ENCODE data around the gene ARAP3. TPM values are rescaled to one million over a fixed set of nuclear protein-coding genes. Genes with fewer than 3 reads are reported as not detected.

ARAP3 gene
- total RNA-seq, 1 experiment from 2014 or later, result 19.8 TPM

DNA sequence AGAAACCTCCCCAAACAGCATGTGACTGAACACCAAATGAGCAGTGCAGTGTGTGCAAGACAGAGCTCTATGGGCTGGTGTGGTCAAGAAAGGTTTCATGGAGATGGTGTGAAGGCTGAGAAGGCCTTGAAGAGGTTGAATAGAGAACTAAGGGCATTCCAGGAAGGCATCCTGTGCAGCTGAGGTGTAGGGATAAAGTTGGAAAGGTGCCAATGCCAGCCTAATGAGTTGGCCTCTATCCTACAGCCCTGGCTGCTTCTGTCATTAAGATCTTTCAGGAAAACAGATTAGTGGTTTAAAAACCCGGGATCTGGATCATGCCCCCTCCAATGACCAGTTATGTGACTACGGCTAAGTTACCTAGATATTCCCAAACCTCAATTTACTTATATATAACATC, 49.4 kb downstream of the ARAP3 start:
- H3K27me3 Mint-ChIP-seq (ENCODE audit: insufficient read depth, unreplicated experiment), result no peaks in the 10 kb centered on the region
- H3K36me3 Mint-ChIP-seq (ENCODE audit: insufficient read depth, unreplicated experiment), result peaks cover 51% of the 10 kb centered on the region
- H3K4me1 Mint-ChIP-seq (ENCODE audit: insufficient read depth, unreplicated experiment), result peaks cover 25% of the 10 kb centered on the region
- H3K4me3 Mint-ChIP-seq (ENCODE audit: unreplicated experiment), result no peak overlapping the region
- ChIA-PET CTCF (interaction anchor here (0.7 to 11.6 kb wide), 11 partner anchors 10 to 916 kb away, joined by 3 to 213 read pairs (median 6); partner anchors contain the start of gene DIAPH1), POLR2A (interaction anchor here (0.9 to 13.3 kb wide), 5 partner anchors 10 to 35 kb away, joined by 3 to 349 read pairs (median 4); partner anchors contain the start of genes DIAPH1 and FCHSD1)
- no peak overlapping the region for H3K27ac Mint-ChIP-seq (ENCODE audit: low read depth, unreplicated experiment)
- BruUV-seq (replicated peaks), result no TSS peak
- peak; percentile 45 for DNase-seq (ENCODE audit: unreplicated experiment)
- intact Hi-C loops (cut with micrococcal nuclease), result no loop called here
- TF ChIP-seq, protein P1, sequence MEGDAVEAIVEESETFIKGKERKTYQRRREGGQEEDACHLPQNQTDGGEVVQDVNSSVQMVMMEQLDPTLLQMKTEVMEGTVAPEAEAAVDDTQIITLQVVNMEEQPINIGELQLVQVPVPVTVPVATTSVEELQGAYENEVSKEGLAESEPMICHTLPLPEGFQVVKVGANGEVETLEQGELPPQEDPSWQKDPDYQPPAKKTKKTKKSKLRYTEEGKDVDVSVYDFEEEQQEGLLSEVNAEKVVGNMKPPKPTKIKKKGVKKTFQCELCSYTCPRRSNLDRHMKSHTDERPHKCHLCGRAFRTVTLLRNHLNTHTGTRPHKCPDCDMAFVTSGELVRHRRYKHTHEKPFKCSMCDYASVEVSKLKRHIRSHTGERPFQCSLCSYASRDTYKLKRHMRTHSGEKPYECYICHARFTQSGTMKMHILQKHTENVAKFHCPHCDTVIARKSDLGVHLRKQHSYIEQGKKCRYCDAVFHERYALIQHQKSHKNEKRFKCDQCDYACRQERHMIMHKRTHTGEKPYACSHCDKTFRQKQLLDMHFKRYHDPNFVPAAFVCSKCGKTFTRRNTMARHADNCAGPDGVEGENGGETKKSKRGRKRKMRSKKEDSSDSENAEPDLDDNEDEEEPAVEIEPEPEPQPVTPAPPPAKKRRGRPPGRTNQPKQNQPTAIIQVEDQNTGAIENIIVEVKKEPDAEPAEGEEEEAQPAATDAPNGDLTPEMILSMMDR (IDR thresholded peaks at IDR 0.05; ENCODE audit: unreplicated experiment), result no peak
- no peaks in the 10 kb centered on the region for H3K9me3 Mint-ChIP-seq (ENCODE audit: unreplicated experiment)

DNA sequence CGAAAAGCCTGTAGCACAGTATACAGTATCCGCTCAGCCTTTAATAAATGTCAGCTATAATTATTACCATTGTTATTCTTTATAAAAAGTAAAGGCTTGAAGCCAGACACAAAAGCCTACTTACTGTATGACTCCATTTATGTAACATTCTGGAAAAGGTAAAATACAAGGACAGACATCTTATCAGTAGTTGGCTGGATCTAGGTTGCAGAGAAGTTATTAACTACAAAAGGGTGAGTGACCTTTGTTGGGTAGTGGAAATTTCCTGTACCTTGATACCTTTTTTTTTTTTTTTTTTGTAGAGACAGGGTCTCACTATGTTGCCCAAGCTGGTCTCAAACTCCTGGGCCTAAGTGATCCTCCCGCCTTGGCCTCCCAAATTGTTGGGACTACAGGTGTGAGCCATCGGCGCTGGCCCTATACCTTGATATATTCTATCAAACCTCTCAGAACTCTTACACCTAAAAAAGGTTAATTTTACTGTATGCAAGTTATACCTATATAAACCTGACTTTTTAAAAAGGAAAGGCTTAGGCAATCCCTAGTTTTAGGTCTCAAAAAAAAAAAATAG, 51.4 kb downstream of the ARAP3 start:
- no peaks in the 10 kb centered on the region for H3K9me3 Mint-ChIP-seq (ENCODE audit: unreplicated experiment)
- no TSS peak for BruUV-seq (replicated peaks)

DNA sequence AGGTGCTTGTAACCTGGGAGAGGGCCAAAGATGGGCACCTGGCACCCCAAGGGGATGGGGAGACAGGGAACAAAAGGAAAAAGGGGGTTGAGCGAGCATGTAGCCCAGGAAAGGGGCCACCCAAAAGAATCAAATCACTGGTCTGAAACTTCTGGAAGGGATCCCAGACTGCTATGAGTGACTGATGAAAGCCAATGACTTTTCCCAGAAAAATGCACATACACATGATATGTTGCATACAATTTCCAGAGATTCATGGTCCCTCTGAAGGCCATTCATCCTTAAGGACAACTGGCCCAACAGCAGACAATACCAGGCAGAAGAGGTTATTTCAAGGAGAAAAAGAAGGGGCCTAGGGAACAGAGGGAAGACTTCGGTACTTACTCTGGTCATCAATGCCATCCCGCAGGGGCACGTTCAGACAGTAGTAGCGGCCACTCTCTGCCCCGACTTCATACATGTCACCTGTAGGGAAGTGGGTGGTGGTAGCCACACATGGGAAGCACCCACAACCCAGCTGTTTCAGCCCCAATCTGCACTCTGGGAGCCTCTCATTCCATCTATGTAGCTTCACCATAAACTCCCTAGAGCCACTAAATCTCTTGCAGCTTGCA, 53.7 kb downstream of the ARAP3 start:
- Mint-ChIP-seq H3K36me3 (ENCODE audit: insufficient read depth, unreplicated experiment) (peaks cover 73% of the 10 kb centered on the region), H3K4me1 (ENCODE audit: insufficient read depth, unreplicated experiment) (no peaks in the 10 kb centered on the region), H3K27ac (ENCODE audit: low read depth, unreplicated experiment) (no peak overlapping the region), H3K27me3 (ENCODE audit: insufficient read depth, unreplicated experiment) (no peaks in the 10 kb centered on the region), H3K9me3 (ENCODE audit: unreplicated experiment) (no peaks in the 10 kb centered on the region), H3K4me3 (ENCODE audit: unreplicated experiment) (no peak overlapping the region)
- CTCF ChIA-PET, result interaction anchor here (0.6 to 17.3 kb wide), 6 partner anchors 6 to 241 kb away, joined by 3 to 465 read pairs (median 6); partner anchors contain the start of gene DIAPH1
- intact Hi-C loops (cut with micrococcal nuclease), result no loop called here
- POLR2A ChIA-PET, result interaction anchor here (13.3 to 15.9 kb wide), 2 partner anchors 5 to 8 kb away, joined by 349 read pairs; partner anchors contain the start of genes DIAPH1, HDAC3 and RELL2
- no TSS peak for BruUV-seq (replicated peaks)
- TF ChIP-seq, protein P1 (IDR thresholded peaks at IDR 0.05; ENCODE audit: unreplicated experiment), result no peak
- DNase-seq (ENCODE audit: unreplicated experiment), result no peak

More for the DNA sequence above, 51.4 kb downstream of the ARAP3 start:
- TF ChIP-seq, protein P1 (IDR thresholded peaks at IDR 0.05; ENCODE audit: unreplicated experiment), result no peak
- CTCF ChIA-PET, result interaction anchor here (0.6 to 11.6 kb wide), 10 partner anchors 8 to 719 kb away, joined by 3 to 213 read pairs (median 4); partner anchors contain the start of gene DIAPH1
- DNase-seq (ENCODE audit: unreplicated experiment), result no peak
- Mint-ChIP-seq H3K27me3 (ENCODE audit: insufficient read depth, unreplicated experiment) (no peaks in the 10 kb centered on the region), H3K4me3 (ENCODE audit: unreplicated experiment) (no peak overlapping the region), H3K36me3 (ENCODE audit: insufficient read depth, unreplicated experiment) (peaks cover 67% of the 10 kb centered on the region), H3K4me1 (ENCODE audit: insufficient read depth, unreplicated experiment) (peaks cover 17% of the 10 kb centered on the region), H3K27ac (ENCODE audit: low read depth, unreplicated experiment) (no peak overlapping the region)
- intact Hi-C loops (cut with micrococcal nuclease), result no loop called here
- POLR2A ChIA-PET, result interaction anchor here (0.7 to 13.3 kb wide), 4 partner anchors 10 to 383 kb away, joined by 3 to 349 read pairs (median 8); partner anchors contain the start of genes DIAPH1 and RNF14

DNA sequence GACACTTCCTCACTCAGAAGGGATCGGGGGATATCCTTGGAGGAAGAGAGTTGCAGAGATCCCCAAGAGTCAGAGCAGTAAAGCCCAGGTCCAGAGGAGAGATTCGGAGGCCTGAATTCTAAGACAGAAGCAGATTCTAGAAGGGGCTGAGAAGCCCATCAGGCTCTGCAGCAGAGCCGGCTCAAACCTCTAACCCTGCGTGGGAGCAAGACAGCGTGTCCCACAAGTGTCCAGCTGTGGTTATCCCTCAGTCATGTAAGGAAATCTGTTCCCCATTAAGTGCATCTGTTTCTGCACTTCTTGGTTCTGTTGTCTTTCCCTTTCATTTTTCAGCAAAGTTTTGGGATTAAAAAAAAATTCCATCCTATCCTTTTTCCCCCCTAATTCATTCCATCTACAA, 58.4 kb downstream of the ARAP3 start:
- no peaks in the 10 kb centered on the region for H3K4me1 Mint-ChIP-seq (ENCODE audit: insufficient read depth, unreplicated experiment)
- H3K27ac Mint-ChIP-seq (ENCODE audit: low read depth, unreplicated experiment), result no peak overlapping the region
- peaks cover 87% of the 10 kb centered on the region for H3K36me3 Mint-ChIP-seq (ENCODE audit: insufficient read depth, unreplicated experiment)
- no peaks in the 10 kb centered on the region for H3K27me3 Mint-ChIP-seq (ENCODE audit: insufficient read depth, unreplicated experiment)
- POLR2A ChIA-PET, result interaction anchor here (1.7 to 15.9 kb wide), 2 partner anchors 10 to 31 kb away, joined by 7 to 349 read pairs; partner anchors contain the start of genes HDAC3 and RELL2
- DNase-seq (ENCODE audit: unreplicated experiment), result no peak
- CTCF ChIA-PET, result interaction anchor here (0.6 to 17.3 kb wide), 5 partner anchors 9 to 366 kb away, joined by 3 to 465 read pairs (median 7); partner anchors contain the start of genes HDAC3 and RELL2
- BruUV-seq (replicated peaks), result no TSS peak
- TF ChIP-seq, protein P1 (IDR thresholded peaks at IDR 0.05; ENCODE audit: unreplicated experiment), result no peak
- no peaks in the 10 kb centered on the region for H3K9me3 Mint-ChIP-seq (ENCODE audit: unreplicated experiment)
- intact Hi-C loops (cut with micrococcal nuclease), result no loop called here
- no peak overlapping the region for H3K4me3 Mint-ChIP-seq (ENCODE audit: unreplicated experiment)

All from MCF 10A (cell line).